Endodermal cell (in vitro differentiated cells): ENCODE results near the gene SERPINB13. TPM values are rescaled to one million over a fixed set of nuclear protein-coding genes. Genes with fewer than 3 reads are reported as not detected.

Experiments used
- DNase-seq: peaks from one replicate; pipeline ENCODE4 v3.0.0-alpha.2; 2017
- H3K27ac ChIP-seq: 2 replicates; pipeline ENCODE4 v1.5.1; 2013; ENCODE audit warnings: mild to moderate bottlenecking, low read depth, low read length, moderate library complexity
- H3K27me3 ChIP-seq: 2 replicates; pipeline ENCODE4 v1.6.1; 2013; ENCODE audit warnings: mild to moderate bottlenecking, low read length, moderate library complexity; ENCODE audit not compliant: insufficient read depth, control insufficient read depth, poor library complexity, severe bottlenecking
- H3K36me3 ChIP-seq: 2 replicates; pipeline ENCODE4 v1.7.0; 2013; ENCODE audit warnings: mild to moderate bottlenecking, low read length, moderate library complexity; ENCODE audit not compliant: control insufficient read depth, insufficient read depth
- H3K4me1 ChIP-seq: one replicate; pipeline ENCODE4 v1.7.0; 2013; ENCODE audit warnings: low read length; ENCODE audit not compliant: control insufficient read depth, insufficient read depth
- H3K4me3 ChIP-seq: 2 replicates; pipeline ENCODE4 v1.5.1; 2013; ENCODE audit warnings: mild to moderate bottlenecking, low read length, moderate library complexity
- H3K9ac ChIP-seq: 2 replicates; pipeline ENCODE4 v1.6.1; 2013; ENCODE audit warnings: mild to moderate bottlenecking, low read length, moderate library complexity; ENCODE audit not compliant: poor library complexity, severe bottlenecking; ENCODE audit errors: extremely low read depth
- H3K9me3 ChIP-seq: 2 replicates; pipeline ENCODE4 v1.6.1; 2013; ENCODE audit warnings: mild to moderate bottlenecking, low read length, moderate library complexity; ENCODE audit not compliant: control insufficient read depth
- H3K27ac Mint-ChIP-seq: 2 replicates; pipeline ENCODE4 v1.8.0; 2020; ENCODE audit warnings: mixed read lengths
- H3K27me3 Mint-ChIP-seq: 2 replicates; pipeline ENCODE4 v1.8.0; 2021; ENCODE audit warnings: mild to moderate bottlenecking, mixed read lengths; ENCODE audit not compliant: insufficient read depth
- H3K36me3 Mint-ChIP-seq: 2 replicates; pipeline ENCODE4 v1.8.0; 2020; ENCODE audit warnings: low read depth, mixed read lengths
- H3K4me1 Mint-ChIP-seq: 2 replicates; pipeline ENCODE4 v1.8.0; 2020; ENCODE audit warnings: mixed read lengths
- H3K4me3 Mint-ChIP-seq: 2 replicates; pipeline ENCODE4 v1.8.0; 2020; ENCODE audit warnings: mild to moderate bottlenecking, moderate library complexity, mixed read lengths
- H3K9me3 Mint-ChIP-seq: 2 replicates; pipeline ENCODE4 v1.8.0; 2020; ENCODE audit warnings: mild to moderate bottlenecking, mixed read lengths
- WGBS, 2 experiments: methylation state at CpG; one replicate each; pipeline versions ENCODE4 v1.1.5 to v1.1.7; 2013; ENCODE audit warnings: missing lambda C conversion rate in 2 of 2, mixed read lengths in 1 of 2; ENCODE audit not compliant: insufficient coverage in 1 of 2, insufficient read length in 1 of 2; 5-methylcytosine and 5-hydroxymethylcytosine counted together
- total RNA-seq, 2 donors: library from RNA; stranded (reverse); fragmentation: NEBNext Ultra II Directional in 1 of 2; extraction: Animal tissue kit (Norgen Biotek cat#: 25700) in 1 of 2; gene quantifications; 2 replicates in 1 of 2; 3 replicates in 1 of 2; pipeline ENCODE4 v1.2.1, GENCODE V29; 2021
- TF ChIP-seq, protein P1 (sequence below): fragments of 200-600 bp; sonication (generic); conservative IDR thresholded peaks from 2 replicates; pipeline ENCODE4 v1.5.0; 2021; ENCODE audit warnings: antibody characterized with exemption, mild to moderate bottlenecking

The SERPINB13 gene
- total RNA-seq, 2 donors from 2014 or later, result not detected

DNA sequence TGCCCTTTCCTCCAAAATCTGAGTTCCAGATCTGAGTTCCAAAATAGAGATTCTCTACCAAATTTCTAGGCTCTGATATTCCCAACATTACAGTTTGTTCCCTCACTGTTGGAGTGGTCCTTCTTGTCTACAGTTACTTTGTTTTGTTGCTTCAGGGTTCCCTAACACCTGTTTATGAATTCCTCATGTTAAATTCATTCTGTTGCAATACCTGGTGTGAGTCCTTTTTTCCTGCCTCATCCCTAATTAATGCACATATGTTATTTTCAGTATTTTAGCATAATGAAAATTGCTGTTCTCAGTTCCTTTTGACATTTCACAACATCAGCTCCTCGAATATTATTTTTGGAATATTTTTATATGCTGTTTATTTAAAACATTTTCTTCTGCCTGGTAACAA, 16.2 kb downstream of the SERPINB13 start:
- no peak for DNase-seq
- no peak overlapping the region for H3K4me3 Mint-ChIP-seq
- no peaks in the 10 kb centered on the region for H3K36me3 Mint-ChIP-seq
- H3K27ac Mint-ChIP-seq, result no peak overlapping the region
- no CpG with 5 or more reads among the region's 1 CpG for WGBS, 2 experiments
- Histone ChIP-seq H3K36me3 (no peaks in the 10 kb centered on the region), H3K27ac (no peak overlapping the region), H3K4me3 (no peak overlapping the region), H3K9ac (no peak overlapping the region), H3K9me3 (no peaks in the 10 kb centered on the region), H3K27me3 (no peaks in the 10 kb centered on the region), H3K4me1 (no peaks in the 10 kb centered on the region)
- no peaks in the 10 kb centered on the region for H3K9me3 Mint-ChIP-seq
- TF ChIP-seq, protein P1, sequence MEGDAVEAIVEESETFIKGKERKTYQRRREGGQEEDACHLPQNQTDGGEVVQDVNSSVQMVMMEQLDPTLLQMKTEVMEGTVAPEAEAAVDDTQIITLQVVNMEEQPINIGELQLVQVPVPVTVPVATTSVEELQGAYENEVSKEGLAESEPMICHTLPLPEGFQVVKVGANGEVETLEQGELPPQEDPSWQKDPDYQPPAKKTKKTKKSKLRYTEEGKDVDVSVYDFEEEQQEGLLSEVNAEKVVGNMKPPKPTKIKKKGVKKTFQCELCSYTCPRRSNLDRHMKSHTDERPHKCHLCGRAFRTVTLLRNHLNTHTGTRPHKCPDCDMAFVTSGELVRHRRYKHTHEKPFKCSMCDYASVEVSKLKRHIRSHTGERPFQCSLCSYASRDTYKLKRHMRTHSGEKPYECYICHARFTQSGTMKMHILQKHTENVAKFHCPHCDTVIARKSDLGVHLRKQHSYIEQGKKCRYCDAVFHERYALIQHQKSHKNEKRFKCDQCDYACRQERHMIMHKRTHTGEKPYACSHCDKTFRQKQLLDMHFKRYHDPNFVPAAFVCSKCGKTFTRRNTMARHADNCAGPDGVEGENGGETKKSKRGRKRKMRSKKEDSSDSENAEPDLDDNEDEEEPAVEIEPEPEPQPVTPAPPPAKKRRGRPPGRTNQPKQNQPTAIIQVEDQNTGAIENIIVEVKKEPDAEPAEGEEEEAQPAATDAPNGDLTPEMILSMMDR, result no peak
- H3K4me1 Mint-ChIP-seq, result no peaks in the 10 kb centered on the region
- H3K27me3 Mint-ChIP-seq, result no peaks in the 10 kb centered on the region

DNA sequence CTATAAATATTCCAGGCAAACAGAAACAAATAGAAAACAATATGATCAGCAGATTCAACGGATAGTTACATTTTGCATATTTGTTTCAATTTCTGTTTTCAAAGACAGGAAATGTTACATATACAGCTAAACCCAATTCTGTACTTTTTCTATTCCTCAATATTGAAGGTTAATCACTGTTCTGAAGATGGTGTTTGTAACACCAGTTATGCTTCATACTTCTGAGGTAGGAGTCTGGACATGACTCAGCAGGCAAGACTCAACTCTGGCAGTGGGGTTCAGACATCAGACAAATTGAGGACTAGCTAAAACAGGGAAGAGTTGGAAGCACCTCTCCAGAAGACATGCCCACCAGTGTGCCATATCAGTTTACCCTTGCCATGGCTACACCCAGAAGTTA, 16.6 kb downstream of the SERPINB13 start:
- H3K4me1 ChIP-seq, result no peaks in the 10 kb centered on the region
- TF ChIP-seq, protein P1, result no peak
- no peaks in the 10 kb centered on the region for H3K36me3 ChIP-seq
- Mint-ChIP-seq H3K9me3 (no peaks in the 10 kb centered on the region), H3K4me3 (no peak overlapping the region), H3K27me3 (no peaks in the 10 kb centered on the region), H3K36me3 (no peaks in the 10 kb centered on the region), H3K4me1 (no peaks in the 10 kb centered on the region), H3K27ac (no peak overlapping the region)
- H3K27me3 ChIP-seq, result no peaks in the 10 kb centered on the region
- no peak for DNase-seq
- 0% methylated on average over 1 of the region's 1 CpG for WGBS, 2 experiments
- H3K9me3 ChIP-seq, result no peaks in the 10 kb centered on the region
- H3K4me3 ChIP-seq, result no peak overlapping the region
- H3K9ac ChIP-seq, result no peak overlapping the region
- no peak overlapping the region for H3K27ac ChIP-seq

DNA sequence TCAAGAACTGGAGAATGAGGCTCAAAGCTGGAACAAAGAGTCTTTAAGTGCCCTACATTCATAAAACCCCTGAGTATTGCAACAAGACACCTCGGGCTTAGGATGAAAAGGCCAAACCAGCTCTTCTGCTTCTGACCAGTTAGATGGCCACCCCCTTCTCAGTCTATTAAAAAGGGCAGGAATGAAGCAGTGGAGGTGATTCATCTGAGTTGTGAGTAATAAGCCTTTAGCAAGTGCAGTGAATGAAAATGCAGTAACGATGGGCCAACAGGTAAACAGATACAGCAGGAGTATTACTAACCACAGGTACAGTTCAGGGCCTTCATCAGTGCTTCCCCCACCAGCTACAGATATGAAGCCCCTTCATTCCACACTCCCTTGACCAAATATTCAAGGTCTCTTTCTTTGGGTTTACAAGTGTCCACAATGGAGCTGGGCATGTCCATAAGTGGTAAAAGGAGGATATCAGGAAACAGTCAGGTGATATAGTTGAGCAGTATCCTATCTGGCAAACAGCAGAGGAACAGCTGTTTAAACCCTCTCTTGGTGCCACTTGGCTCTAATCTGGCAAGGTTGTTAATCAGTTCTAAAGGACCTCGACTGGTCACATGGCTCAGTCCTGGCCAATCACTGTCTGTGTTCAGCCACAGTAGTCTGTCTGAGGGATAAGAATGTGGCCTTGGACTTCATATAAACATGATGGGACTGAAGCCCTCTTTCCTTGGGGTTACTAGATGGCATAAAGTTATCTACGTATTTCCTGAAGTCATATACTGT, 17.8 kb downstream of the SERPINB13 start:
- DNase-seq, result no peak
- no peak overlapping the region for H3K27ac Mint-ChIP-seq
- TF ChIP-seq, protein P1, result no peak
- no peaks in the 10 kb centered on the region for H3K27me3 ChIP-seq
- WGBS, 2 experiments, result 89 to 100% methylated on average over 3 to 4 of the region's 4 CpGs
- no peak overlapping the region for H3K27ac ChIP-seq
- H3K36me3 Mint-ChIP-seq, result no peaks in the 10 kb centered on the region
- no peak overlapping the region for H3K9ac ChIP-seq
- H3K4me3 ChIP-seq, result no peak overlapping the region
- H3K27me3 Mint-ChIP-seq, result no peaks in the 10 kb centered on the region
- no peak overlapping the region for H3K4me3 Mint-ChIP-seq
- H3K9me3 Mint-ChIP-seq, result no peaks in the 10 kb centered on the region
- H3K36me3 ChIP-seq, result no peaks in the 10 kb centered on the region
- no peaks in the 10 kb centered on the region for H3K4me1 Mint-ChIP-seq
- H3K9me3 ChIP-seq, result no peaks in the 10 kb centered on the region
- no peaks in the 10 kb centered on the region for H3K4me1 ChIP-seq
